D721Med (cell line): ENCODE data around the gene TMEM123.
"Not testable (repeated sequence)": the region's sequence is repeated elsewhere in the genome, so short reads cannot be mapped to it uniquely, and the experiment has no call there.

Source experiments
- DNase-seq: peaks from one replicate; pipeline ENCODE4 v3.0.0; 2011; ENCODE audit warnings: low spot score; ENCODE audit not compliant: insufficient read length
- FAIRE-seq: peaks from 2 replicates; lab custom pipeline; 2011; peaks lifted over from hg19 to GRCh38; lab: Jason Lieb, UNC
- CTCF ChIP-seq: IDR thresholded peaks from 2 replicates; pipeline ENCODE4 v1.5.1; 2012; ENCODE audit warnings: mild to moderate bottlenecking, control low read depth; ENCODE audit not compliant: insufficient read depth; ENCODE audit errors: missing control alignments

The TMEM123 gene

GRCh38 chr11:102449651-102450570 is 2.7 kb downstream of the TMEM123 start:
- FAIRE-seq (no peak), DNase-seq (no peak)
- no peak for TF ChIP-seq CTCF

GRCh38 chr11:102448869-102449224 is 3.7 kb downstream of the TMEM123 start:
- no peak for TF ChIP-seq CTCF
- DNase-seq (no peak), FAIRE-seq (no peak)

- FAIRE-seq (no peak), DNase-seq (no peak)
- no peak for TF ChIP-seq CTCF
Observed at GRCh38 chr11:102447941-102448868, 4.4 kb downstream of the TMEM123 start.

- DNase-seq: no peak
- FAIRE-seq: no peak
- no peak for TF ChIP-seq CTCF
Observed at GRCh38 chr11:102447193-102447592, 5.4 kb downstream of the TMEM123 start.

GRCh38 chr11:102446606-102447005 is 6.0 kb downstream of the TMEM123 start:
- TF ChIP-seq CTCF: no peak
- FAIRE-seq (no peak), DNase-seq (no peak)

- DNase-seq, FAIRE-seq: not testable (repeated sequence)
Observed at GRCh38 chr11:102444693-102445092, 7.9 kb downstream of the TMEM123 start.

- DNase-seq, FAIRE-seq: not testable (repeated sequence)
Observed at GRCh38 chr11:102444142-102444541, 8.4 kb downstream of the TMEM123 start.

GRCh38 chr11:102439063-102439363 is 13.6 kb downstream of the TMEM123 start:
- FAIRE-seq, DNase-seq: not testable (repeated sequence)
